Smooth muscle cell (in vitro differentiated cells): ENCODE measurements around the gene SPOCK2. TPM values are rescaled to one million over a fixed set of nuclear protein-coding genes. Genes with fewer than 3 reads are reported as not detected.

ENCODE experiments used
- DNase-seq: peaks from one replicate; lab custom pipeline; 2025; ENCODE audit not compliant: unreplicated experiment; lab: John Stamatoyannopoulos, UW
- H2AFZ ChIP-seq: fragments of 200-600 bp; sonication (generic); 2 replicates; pipeline ENCODE4 v1.6.0; 2016; ENCODE audit warnings: antibody characterized with exemption, low read depth, mild to moderate bottlenecking
- H3F3A ChIP-seq: fragments of 200-600 bp; sonication (generic); 2 replicates; pipeline ENCODE4 v1.6.0; 2017; ENCODE audit warnings: antibody characterized with exemption, low read depth
- H3K27ac ChIP-seq: fragments of 200-600 bp; sonication (generic); 2 replicates; pipeline ENCODE4 v1.5.1; 2016; ENCODE audit warnings: low read depth, mild to moderate bottlenecking
- H3K27me3 ChIP-seq: fragments of 200-600 bp; sonication (generic); 2 replicates; pipeline ENCODE4 v1.6.1; 2016; ENCODE audit warnings: low read depth, mild to moderate bottlenecking
- H3K36me3 ChIP-seq: fragments of 200-600 bp; sonication (generic); 2 replicates; pipeline ENCODE4 v1.5.1; 2016; ENCODE audit warnings: low read depth
- H3K4me1 ChIP-seq: fragments of 200-600 bp; sonication (generic); 2 replicates; pipeline ENCODE4 v1.5.1; 2016; ENCODE audit warnings: low read depth
- H3K4me2 ChIP-seq: fragments of 200-600 bp; sonication (generic); 2 replicates; pipeline ENCODE4 v1.6.0; 2016; ENCODE audit warnings: mild to moderate bottlenecking
- H3K4me3 ChIP-seq: fragments of 200-600 bp; sonication (generic); 2 replicates; pipeline ENCODE4 v1.5.1; 2016; ENCODE audit warnings: mild to moderate bottlenecking
- H3K79me2 ChIP-seq: fragments of 200-600 bp; sonication (generic); 2 replicates; pipeline ENCODE4 v1.6.0; 2016; ENCODE audit warnings: low read depth, mild to moderate bottlenecking
- H3K9ac ChIP-seq: fragments of 200-600 bp; sonication (generic); 2 replicates; pipeline ENCODE4 v1.6.0; 2016; ENCODE audit warnings: low read depth
- H3K9me3 ChIP-seq: fragments of 200-600 bp; sonication (generic); replicated peaks from 2 replicates; pipeline ENCODE4 v1.5.1; 2016; ENCODE audit warnings: low read depth
- H4K20me1 ChIP-seq: fragments of 200-600 bp; sonication (generic); 2 replicates; pipeline ENCODE4 v1.6.0; 2016; ENCODE audit warnings: low read depth
- CTCF ChIP-seq: fragments of 200-600 bp; sonication (generic); IDR thresholded peaks from 2 replicates; pipeline ENCODE4 v1.5.1; 2017; ENCODE audit warnings: borderline replicate concordance, mild to moderate bottlenecking, antibody characterized with exemption; ENCODE audit not compliant: insufficient read depth, poor library complexity, severe bottlenecking
- WGBS: methylation state at CpG from one replicate; pipeline ENCODE4 v1.1.7; 2016; ENCODE audit warnings: low lambda C conversion rate; 5-methylcytosine and 5-hydroxymethylcytosine counted together
- polyA plus RNA-seq: library from polyadenylated mRNA; unstranded; fragments of >200 nt; fragmentation: Nextera tagmentation; extraction: Ambion mirVana; gene quantifications from 2 replicates; pipeline ENCODE4 v1.2.1, GENCODE V29; 2016
- total RNA-seq: library from RNA; depleted of rRNA; stranded (reverse); fragments of >200 nt; gene quantifications from 2 replicates; pipeline ENCODE4 v1.2.3, GENCODE V29; 2014

The SPOCK2 gene
- total and polyA plus RNA-seq, 2 experiments from 2014 or later, result 1.1 TPM; not detected in 1

GRCh38 chr10:72097448-72098300, 9.3 kb upstream of the SPOCK2 start:
- no peaks in the 10 kb centered on the region for H3K36me3 ChIP-seq
- H3K27ac ChIP-seq, result peak overlapping the region; percentile 69
- H3F3A ChIP-seq, result peaks cover 19% of the 10 kb centered on the region
- no peak overlapping the region for H3K4me3 ChIP-seq
- H3K4me2 ChIP-seq, result peak overlapping the region; percentile 53
- H3K9ac ChIP-seq, result no peak overlapping the region
- no peak for TF ChIP-seq CTCF
- no peak overlapping the region for H2AFZ ChIP-seq
- no peak for DNase-seq
- H3K4me1 ChIP-seq, result peaks cover 5% of the 10 kb centered on the region
- 39% methylated on average over 9 of the region's 9 CpGs for WGBS
- H3K9me3 ChIP-seq, result no peaks in the 10 kb centered on the region
- H3K79me2 ChIP-seq, result no peaks in the 10 kb centered on the region
- no peaks in the 10 kb centered on the region for H3K27me3 ChIP-seq
- no peaks in the 10 kb centered on the region for H4K20me1 ChIP-seq

- no peak for DNase-seq
- no peaks in the 10 kb centered on the region for H3K27me3 ChIP-seq
- no peaks in the 10 kb centered on the region for H3K36me3 ChIP-seq
- H3K9me3 ChIP-seq, result no peaks in the 10 kb centered on the region
- no peak for TF ChIP-seq CTCF
- H3K4me1 ChIP-seq, result peaks cover 5% of the 10 kb centered on the region
- H3F3A ChIP-seq, result peaks cover 19% of the 10 kb centered on the region
- H3K27ac ChIP-seq, result peak overlapping the region; percentile 69
- no peaks in the 10 kb centered on the region for H3K79me2 ChIP-seq
- no peak overlapping the region for H3K4me3 ChIP-seq
- H3K9ac ChIP-seq, result peak overlapping the region; percentile 31
- H3K4me2 ChIP-seq, result peak overlapping the region; percentile 55
- H4K20me1 ChIP-seq, result no peaks in the 10 kb centered on the region
- WGBS, result 48% methylated on average over 9 of the region's 9 CpGs
- H2AFZ ChIP-seq, result no peak overlapping the region
These were observed 8.0 kb upstream of the SPOCK2 start for GRCh38 chr10:72096115-72097000.

GRCh38 chr10:72095195-72095594, 6.8 kb upstream of the SPOCK2 start:
- WGBS, result 95% methylated on average over 4 of the region's 4 CpGs

More at GRCh38 chr10:72095195-72095594, 6.8 kb upstream of the SPOCK2 start:
- peaks cover 19% of the 10 kb centered on the region for H3F3A ChIP-seq
- no peak for TF ChIP-seq CTCF
- H2AFZ ChIP-seq, result no peak overlapping the region
- DNase-seq, result no peak
- no peaks in the 10 kb centered on the region for H3K9me3 ChIP-seq
- H3K27ac ChIP-seq, result peak overlapping the region; percentile 80
- H3K9ac ChIP-seq, result no peak overlapping the region
- H3K4me3 ChIP-seq, result no peak overlapping the region
- peaks cover 5% of the 10 kb centered on the region for H3K4me1 ChIP-seq
- no peaks in the 10 kb centered on the region for H3K79me2 ChIP-seq
- H3K27me3 ChIP-seq, result peaks cover 6% of the 10 kb centered on the region
- no peaks in the 10 kb centered on the region for H3K36me3 ChIP-seq
- no peaks in the 10 kb centered on the region for H4K20me1 ChIP-seq
- no peak overlapping the region for H3K4me2 ChIP-seq
